ENCODE results near the gene IGFLR1. TPM values are rescaled to one million over a fixed set of nuclear protein-coding genes. Genes with fewer than 3 reads are reported as not detected.

IGFLR1 gene
- total and polyA plus RNA-seq, 2 donors (not counting 3 experiments of a cell fraction or from before 2014, with no cell fraction given), result 2.6 to 7.6 TPM

DNA sequence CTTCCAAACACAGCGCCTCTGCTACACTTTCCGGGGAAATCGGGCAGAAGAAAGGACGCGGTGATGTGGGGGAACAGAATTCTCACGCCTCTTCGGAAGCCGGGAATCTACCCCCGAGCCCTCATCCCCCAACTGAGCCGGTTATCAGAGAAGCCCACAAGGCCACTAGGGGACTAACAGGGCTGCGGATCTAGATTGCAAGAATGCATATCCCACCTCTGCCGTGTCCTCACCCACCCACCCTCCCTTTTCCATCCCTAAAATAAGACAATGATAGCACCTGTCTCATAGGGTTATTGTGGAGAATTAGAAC is 1.1 kb downstream of the IGFLR1 start:
- no TSS peak for BruUV-seq (replicated peaks)
- dilution Hi-C loops (cut with MboI; ENCODE audit: extremely low pct_ligation_motif_present, low sequenced_read_pairs) (no loop called here), intact Hi-C loops (cut with micrococcal nuclease) (loop anchor here (1.0 kb wide), 1 partner anchor 190 kb away; no protein-coding TSS in a partner anchor)
- Histone ChIP-seq H3K27ac (ENCODE audit: insufficient read depth, low read depth, low read length) (peak overlapping the region; percentile 64), H3K79me2 (ENCODE audit: control insufficient read depth, insufficient read depth, low read length) (peaks cover 5% of the 10 kb centered on the region), H4K20me1 (replicated peaks; ENCODE audit: control insufficient read depth, extremely low read depth, insufficient read depth, low read length) (no peaks in the 10 kb centered on the region), H3K9me3 (replicated peaks; ENCODE audit: control insufficient read depth, insufficient read depth, low read length) (no peaks in the 10 kb centered on the region), H3K4me2 (ENCODE audit: insufficient read depth, low read length) (peak overlapping the region; percentile 85), H3K9me1 (replicated peaks; ENCODE audit: control insufficient read depth, extremely low read depth, insufficient read depth, low read length) (no peaks in the 10 kb centered on the region), H3K36me3 (ENCODE audit: control insufficient read depth in 2 of 2, extremely low read depth in 1 of 2, insufficient read depth in 2 of 2, low read length in 2 of 2) (peaks cover 5 to 22% of the 10 kb centered on the region in 2 experiments), H2AFZ (ENCODE audit: low read depth, low read length) (peak overlapping the region; percentile 97), H3K9ac (replicated peaks; ENCODE audit: extremely low read depth, insufficient read depth, low read length) (peak overlapping the region; percentile 53), H3K4me1 (ENCODE audit: control insufficient read depth, extremely low read depth, insufficient read depth, low read length) (peaks cover 19% of the 10 kb centered on the region), H3K4me3 (replicated peaks in 1 of 3; ENCODE audit: insufficient read depth in 1 of 3, low read depth in 1 of 3, low read length in 3 of 3) (peak overlapping the region; percentile 25 to 62 (median 62)), H3K27me3 (ENCODE audit: control insufficient read depth in 2 of 2, insufficient read depth in 2 of 2, low read length in 2 of 2) (no peaks in the 10 kb centered on the region)
- no peak for DNase-seq (ENCODE audit: low read depth, low spot score)
- FAIRE-seq, result no peak
- ChIA-PET CTCF (interaction anchor here (0.8 to 1.6 kb wide), 5 partner anchors 13 to 190 kb away, joined by 3 to 5 read pairs (median 3); no protein-coding TSS in a partner anchor), POLR2A (interaction anchor here (1.0 kb wide), 1 partner anchor 16 kb away, joined by 3 read pairs; no protein-coding TSS in a partner anchor)
- TF ChIP-seq, protein P1, sequence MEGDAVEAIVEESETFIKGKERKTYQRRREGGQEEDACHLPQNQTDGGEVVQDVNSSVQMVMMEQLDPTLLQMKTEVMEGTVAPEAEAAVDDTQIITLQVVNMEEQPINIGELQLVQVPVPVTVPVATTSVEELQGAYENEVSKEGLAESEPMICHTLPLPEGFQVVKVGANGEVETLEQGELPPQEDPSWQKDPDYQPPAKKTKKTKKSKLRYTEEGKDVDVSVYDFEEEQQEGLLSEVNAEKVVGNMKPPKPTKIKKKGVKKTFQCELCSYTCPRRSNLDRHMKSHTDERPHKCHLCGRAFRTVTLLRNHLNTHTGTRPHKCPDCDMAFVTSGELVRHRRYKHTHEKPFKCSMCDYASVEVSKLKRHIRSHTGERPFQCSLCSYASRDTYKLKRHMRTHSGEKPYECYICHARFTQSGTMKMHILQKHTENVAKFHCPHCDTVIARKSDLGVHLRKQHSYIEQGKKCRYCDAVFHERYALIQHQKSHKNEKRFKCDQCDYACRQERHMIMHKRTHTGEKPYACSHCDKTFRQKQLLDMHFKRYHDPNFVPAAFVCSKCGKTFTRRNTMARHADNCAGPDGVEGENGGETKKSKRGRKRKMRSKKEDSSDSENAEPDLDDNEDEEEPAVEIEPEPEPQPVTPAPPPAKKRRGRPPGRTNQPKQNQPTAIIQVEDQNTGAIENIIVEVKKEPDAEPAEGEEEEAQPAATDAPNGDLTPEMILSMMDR (IDR thresholded peaks at IDR 0.05; ENCODE audit: extremely low read depth in 1 of 2, insufficient read depth in 1 of 2, low read depth in 1 of 2, low read length in 2 of 2), result peak in 1 of 2 donors; percentile 19
- TF ChIP-seq GATA2 (IDR thresholded peaks at IDR 0.05; ENCODE audit: insufficient read depth, insufficient read length, low read depth, low read length) (no peak), FOS (IDR thresholded peaks at IDR 0.05; ENCODE audit: borderline replicate concordance, insufficient read depth, low read length) (no peak), POLR2A (IDR thresholded peaks at IDR 0.05; ENCODE audit: low read depth, low read length) (no peak), EZH2 (IDR thresholded peaks at IDR 0.05; ENCODE audit: borderline replicate concordance, low read depth, low read length, severe bottlenecking) (no peak)
